HEK293T (cell line): Measurements from ENCODE around the gene FBXL20.
"Not testable (repeated sequence)": the region's sequence is repeated elsewhere in the genome, so short reads cannot be mapped to it uniquely, and the experiment has no call there.

Experiments used
- CTCF ChIA-PET: fragments of 350-600 bp; formaldehyde crosslinking; extraction: SDS; loops from one replicate; lab custom pipeline; 2021; ENCODE audit warnings: antibody characterized with exemption, inconsistent platforms; lab: Yijun Ruan, JAX
- POLR2A ChIA-PET: fragments of 350-600 bp; formaldehyde crosslinking; extraction: SDS; loops from one replicate; lab custom pipeline; 2020; ENCODE audit warnings: antibody characterized with exemption, inconsistent platforms; lab: Yijun Ruan, JAX
- DNase-seq: peaks from one replicate; pipeline ENCODE4 v3.0.0; 2012; ENCODE audit warnings: mixed read lengths; ENCODE audit errors: extremely low spot score
- ARNT ChIP-seq: fragments of 450-650 bp; IDR thresholded peaks from 2 replicates; pipeline ENCODE4 v1.6.1; 2017; ENCODE audit warnings: mild to moderate bottlenecking
- BHLHE40 ChIP-seq: fragments of 450-650 bp; IDR thresholded peaks from 2 replicates; pipeline ENCODE4 v1.6.1; 2016; ENCODE audit warnings: mild to moderate bottlenecking, moderate library complexity, borderline replicate concordance
- CTBP1 ChIP-seq: fragments of 450-650 bp; IDR thresholded peaks from 2 replicates; pipeline ENCODE4 v1.6.1; 2016; ENCODE audit warnings: borderline replicate concordance
- ELF4 ChIP-seq: fragments of 450-650 bp; IDR thresholded peaks from 2 replicates; pipeline ENCODE4 v1.6.1; 2017; ENCODE audit warnings: antibody characterized with exemption
- FOXA1 ChIP-seq: fragments of 450-650 bp; IDR thresholded peaks from 2 replicates; pipeline ENCODE4 v1.6.1; 2016; ENCODE audit warnings: mild to moderate bottlenecking
- FOXK2 ChIP-seq: fragments of 450-650 bp; IDR thresholded peaks from 2 replicates; pipeline ENCODE4 v1.6.1; 2016; ENCODE audit warnings: mild to moderate bottlenecking
- HDGF ChIP-seq: fragments of 450-650 bp; IDR thresholded peaks from 2 replicates; pipeline ENCODE4 v1.6.1; 2017; ENCODE audit warnings: antibody characterized with exemption, borderline replicate concordance
- L3MBTL2 ChIP-seq: fragments of 450-650 bp; conservative IDR thresholded peaks from 2 replicates; pipeline ENCODE4 v1.6.1; 2016; ENCODE audit warnings: mild to moderate bottlenecking
- LEF1 ChIP-seq: fragments of 450-650 bp; IDR thresholded peaks from 2 replicates; pipeline ENCODE4 v1.6.1; 2017; ENCODE audit warnings: mild to moderate bottlenecking, borderline replicate concordance
- NFRKB ChIP-seq: fragments of 450-650 bp; IDR thresholded peaks from 2 replicates; pipeline ENCODE4 v1.6.1; 2016; ENCODE audit warnings: mild to moderate bottlenecking, moderate library complexity
- PKNOX1 ChIP-seq: fragments of 450-650 bp; IDR thresholded peaks from 2 replicates; pipeline ENCODE4 v1.6.1; 2016
- SP1 ChIP-seq: fragments of 450-650 bp; IDR thresholded peaks from 2 replicates; pipeline ENCODE4 v1.6.1; 2017
- SUZ12 ChIP-seq: fragments of 450-650 bp; IDR thresholded peaks from 2 replicates; pipeline ENCODE4 v1.6.1; 2016; ENCODE audit warnings: mild to moderate bottlenecking
- TARDBP ChIP-seq: fragments of 450-650 bp; IDR thresholded peaks from 2 replicates; pipeline ENCODE4 v1.6.1; 2016
- ZNF384 ChIP-seq: fragments of 450-650 bp; IDR thresholded peaks from 2 replicates; pipeline ENCODE4 v1.6.1; 2016

The FBXL20 gene

GRCh38 chr17:39401412-39402243 is at the start of gene FBXL20:
Gene FBXL20, minus strand, starts transcription at chr17:39401626. Its CDS starts 224 bp downstream, at chr17:39401402.
- TF ChIP-seq PKNOX1 (peak; percentile 97), CTBP1 (no peak), SP1 (no peak), LEF1 (peak; percentile 91), L3MBTL2 (peak; percentile 57), ARNT (0 out of 2 replicates have a peak, but pooled peaks have one; percentile 35)
- POLR2A ChIA-PET: interaction anchor here (0.6 to 2.8 kb wide), 8 partner anchors 16 to 202 kb away, joined by 3 to 11 read pairs (median 4); partner anchors contain the start of genes CDK12 and RPL19
- DNase-seq: peak; percentile 87
- CTCF ChIA-PET: interaction anchor here (0.6 to 2.4 kb wide), 2 partner anchors 9 to 220 kb away, joined by 5 to 6 read pairs; no protein-coding TSS in a partner anchor

- TF ChIP-seq ELF4: peak; percentile 69
- peak; percentile 31; the same call in 1 of the 2 replicates for TF ChIP-seq PKNOX1
- no peak for TF ChIP-seq CTBP1
- TF ChIP-seq SP1: peak; percentile 39; the same call in 1 of the 2 replicates
- TF ChIP-seq BHLHE40: no peak
- TF ChIP-seq FOXK2: no peak
- peak; percentile 26; the same call in 1 of the 2 replicates for TF ChIP-seq ZNF384
- peak; percentile 80 for TF ChIP-seq NFRKB
- DNase-seq: peak; percentile 94
- ChIA-PET CTCF (interaction anchor here (0.9 kb wide), 1 partner anchor 215 kb away, joined by 6 read pairs; no protein-coding TSS in a partner anchor), POLR2A (interaction anchor here (0.5 to 7.4 kb wide), 14 partner anchors 10 to 251 kb away, joined by 3 to 124 read pairs (median 5); partner anchors contain the start of genes CDK12 and RPL19)
These were observed 49.6 kb upstream of the FBXL20 start, which contains the start of gene MED1 for GRCh38 chr17:39450847-39451581. Gene MED1, minus strand, starts transcription at chr17:39451263. Its CDS starts 201 bp downstream, at chr17:39451062.

- no peak for TF ChIP-seq BHLHE40
- TF ChIP-seq CTBP1: no peak
- TF ChIP-seq ZNF384: no peak
- TF ChIP-seq PKNOX1: no peak
- TF ChIP-seq ELF4: no peak
- no peak for TF ChIP-seq FOXA1
- no peak for TF ChIP-seq L3MBTL2
- no peak for TF ChIP-seq SP1
- TF ChIP-seq HDGF: no peak
- TF ChIP-seq ARNT: no peak
- no peak for TF ChIP-seq TARDBP
- CTCF ChIA-PET: interaction anchor here (1.0 kb wide), 1 partner anchor 97 kb away, joined by 6 read pairs; no protein-coding TSS in a partner anchor
- no peak for DNase-seq
- POLR2A ChIA-PET: interaction anchor here (1.5 to 7.4 kb wide), 3 partner anchors 9 to 244 kb away, joined by 3 to 124 read pairs (median 9); partner anchors contain the start of gene CDK12
These were observed 48.6 kb upstream of the FBXL20 start for GRCh38 chr17:39450051-39450450.

- ChIA-PET CTCF (no interaction called here), POLR2A (interaction anchor here (7.4 kb wide), 1 partner anchor 14 kb away, joined by 124 read pairs; the partner anchor contains the start of gene CDK12)
- TF ChIP-seq SUZ12 (no peak), SP1 (no peak), ZNF384 (no peak), TARDBP (no peak)
- no peak for DNase-seq
These were observed 46.1 kb upstream of the FBXL20 start for GRCh38 chr17:39447561-39447960.

- ChIA-PET CTCF (no interaction called here), POLR2A (no interaction called here)
- TF ChIP-seq FOXK2: no peak
- TF ChIP-seq TARDBP: no peak
- TF ChIP-seq HDGF: no peak
- no peak for TF ChIP-seq PKNOX1
- TF ChIP-seq ELF4: no peak
- TF ChIP-seq LEF1: no peak
- TF ChIP-seq FOXA1: no peak
- TF ChIP-seq SP1: no peak
- DNase-seq: no peak
These were observed 41.9 kb upstream of the FBXL20 start for GRCh38 chr17:39443326-39443725.

GRCh38 chr17:39439868-39440267 is 38.4 kb upstream of the FBXL20 start:
- CTCF ChIA-PET, DNase-seq: not testable (repeated sequence)
- POLR2A ChIA-PET: interaction anchor here (2.6 kb wide), 1 partner anchor 11 kb away, joined by 9 read pairs; the partner anchor contains the start of gene MED1
